ENCODE results near the gene ALG2. TPM values are rescaled to one million over a fixed set of nuclear protein-coding genes. Genes with fewer than 3 reads are reported as not detected.

ALG2 gene
- total and polyA plus RNA-seq, 9 of the 15 experiments (the other 6 are each of a cell fraction or from before 2014, with no cell fraction given): 4.9 to 41.9 (median 20.2) TPM

DNA sequence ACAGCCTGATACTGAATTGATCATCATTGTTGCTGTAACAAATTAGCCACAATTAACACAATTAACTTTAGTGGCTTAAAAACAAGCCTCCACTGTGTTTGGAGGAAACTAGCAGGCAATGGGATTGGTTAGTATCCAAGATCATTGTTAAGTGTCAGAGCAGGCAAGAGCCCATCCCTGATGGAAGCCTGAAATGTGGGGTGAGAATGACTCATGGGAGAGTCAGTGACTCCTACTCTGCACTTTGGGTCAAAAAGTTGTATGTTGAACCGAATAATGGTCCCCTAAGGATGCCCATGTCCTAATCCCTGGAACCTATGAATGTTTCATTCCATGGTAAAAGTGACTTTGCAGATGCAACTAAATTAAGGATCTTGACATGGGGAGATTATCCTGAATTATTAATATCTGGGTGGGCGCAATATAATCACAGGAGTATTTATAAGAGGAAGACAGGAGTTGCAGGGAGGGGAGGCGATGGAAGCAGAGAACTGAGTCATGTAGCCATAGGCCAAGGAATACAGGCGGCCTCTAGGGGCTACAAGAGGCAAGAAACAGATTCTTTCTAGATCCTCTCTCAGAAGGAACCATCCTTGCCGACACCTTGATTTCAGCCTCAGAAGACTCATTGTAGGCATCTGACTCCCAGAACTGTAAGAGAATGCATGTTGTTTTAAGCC, 28.8 kb downstream of the ALG2 start:
- peak in 1 of 4 experiments; percentile 32 for DNase-seq (ENCODE audit: extremely low read depth in 1 of 4, low spot score in 3 of 4)
- Histone ChIP-seq H3K79me2 (ENCODE audit: control insufficient read depth, insufficient read depth, low read length) (no peaks in the 10 kb centered on the region), H3K36me3 (ENCODE audit: control insufficient read depth, insufficient read depth, low read length) (no peaks in the 10 kb centered on the region), H3K4me1 (replicated peaks in 1 of 2; ENCODE audit: control insufficient read depth in 2 of 2, insufficient read depth in 2 of 2, low read length in 2 of 2) (no peaks in the 10 kb centered on the region; a peak in 1 of 5 replicates), H3K4me3 (no peak overlapping the region), H3K9me3 (replicated peaks; ENCODE audit: control insufficient read depth, insufficient read depth, low read depth, low read length) (no peaks in the 10 kb centered on the region), H4K20me1 (replicated peaks; ENCODE audit: control insufficient read depth, insufficient read depth, low read length) (no peaks in the 10 kb centered on the region), H3K4me2 (ENCODE audit: insufficient read depth, low read length) (no peak overlapping the region), H3K9ac (ENCODE audit: insufficient read depth in 1 of 2, low read depth in 2 of 2, low read length in 2 of 2) (no peak overlapping the region), H3K27ac (ENCODE audit: extremely low read depth, low read depth, low read length) (no peak overlapping the region), H2AFZ (ENCODE audit: low read depth, low read length) (no peak overlapping the region), H3K9me1 (ENCODE audit: control insufficient read depth, insufficient read depth, low read length) (no peaks in the 10 kb centered on the region), H3K27me3 (ENCODE audit: control insufficient read depth in 2 of 2, insufficient read depth in 2 of 2, low read length in 2 of 2) (peaks cover 45 to 50% of the 10 kb centered on the region in 2 experiments)
- TF ChIP-seq, protein P1, sequence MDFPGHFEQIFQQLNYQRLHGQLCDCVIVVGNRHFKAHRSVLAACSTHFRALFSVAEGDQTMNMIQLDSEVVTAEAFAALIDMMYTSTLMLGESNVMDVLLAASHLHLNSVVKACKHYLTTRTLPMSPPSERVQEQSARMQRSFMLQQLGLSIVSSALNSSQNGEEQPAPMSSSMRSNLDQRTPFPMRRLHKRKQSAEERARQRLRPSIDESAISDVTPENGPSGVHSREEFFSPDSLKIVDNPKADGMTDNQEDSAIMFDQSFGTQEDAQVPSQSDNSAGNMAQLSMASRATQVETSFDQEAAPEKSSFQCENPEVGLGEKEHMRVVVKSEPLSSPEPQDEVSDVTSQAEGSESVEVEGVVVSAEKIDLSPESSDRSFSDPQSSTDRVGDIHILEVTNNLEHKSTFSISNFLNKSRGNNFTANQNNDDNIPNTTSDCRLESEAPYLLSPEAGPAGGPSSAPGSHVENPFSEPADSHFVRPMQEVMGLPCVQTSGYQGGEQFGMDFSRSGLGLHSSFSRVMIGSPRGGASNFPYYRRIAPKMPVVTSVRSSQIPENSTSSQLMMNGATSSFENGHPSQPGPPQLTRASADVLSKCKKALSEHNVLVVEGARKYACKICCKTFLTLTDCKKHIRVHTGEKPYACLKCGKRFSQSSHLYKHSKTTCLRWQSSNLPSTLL (IDR thresholded peaks at IDR 0.05): no peak
- peak; percentile 58; the same call in 1 of the 2 replicates for TF ChIP-seq ZNF324 (CRISPR knock-in tag; IDR thresholded peaks at IDR 0.05)
- TF ChIP-seq, protein P2, sequence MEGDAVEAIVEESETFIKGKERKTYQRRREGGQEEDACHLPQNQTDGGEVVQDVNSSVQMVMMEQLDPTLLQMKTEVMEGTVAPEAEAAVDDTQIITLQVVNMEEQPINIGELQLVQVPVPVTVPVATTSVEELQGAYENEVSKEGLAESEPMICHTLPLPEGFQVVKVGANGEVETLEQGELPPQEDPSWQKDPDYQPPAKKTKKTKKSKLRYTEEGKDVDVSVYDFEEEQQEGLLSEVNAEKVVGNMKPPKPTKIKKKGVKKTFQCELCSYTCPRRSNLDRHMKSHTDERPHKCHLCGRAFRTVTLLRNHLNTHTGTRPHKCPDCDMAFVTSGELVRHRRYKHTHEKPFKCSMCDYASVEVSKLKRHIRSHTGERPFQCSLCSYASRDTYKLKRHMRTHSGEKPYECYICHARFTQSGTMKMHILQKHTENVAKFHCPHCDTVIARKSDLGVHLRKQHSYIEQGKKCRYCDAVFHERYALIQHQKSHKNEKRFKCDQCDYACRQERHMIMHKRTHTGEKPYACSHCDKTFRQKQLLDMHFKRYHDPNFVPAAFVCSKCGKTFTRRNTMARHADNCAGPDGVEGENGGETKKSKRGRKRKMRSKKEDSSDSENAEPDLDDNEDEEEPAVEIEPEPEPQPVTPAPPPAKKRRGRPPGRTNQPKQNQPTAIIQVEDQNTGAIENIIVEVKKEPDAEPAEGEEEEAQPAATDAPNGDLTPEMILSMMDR (IDR thresholded peaks at IDR 0.05 in 2 of 3, conservative IDR thresholded peaks at IDR 0.05 in 1 of 3; ENCODE audit: insufficient read depth in 2 of 3, low read depth in 1 of 3, low read length in 3 of 3): peak in 2 of 3 experiments; percentile 25 to 33; a peak in 3 of 6 replicates
- TF ChIP-seq, protein P3, sequence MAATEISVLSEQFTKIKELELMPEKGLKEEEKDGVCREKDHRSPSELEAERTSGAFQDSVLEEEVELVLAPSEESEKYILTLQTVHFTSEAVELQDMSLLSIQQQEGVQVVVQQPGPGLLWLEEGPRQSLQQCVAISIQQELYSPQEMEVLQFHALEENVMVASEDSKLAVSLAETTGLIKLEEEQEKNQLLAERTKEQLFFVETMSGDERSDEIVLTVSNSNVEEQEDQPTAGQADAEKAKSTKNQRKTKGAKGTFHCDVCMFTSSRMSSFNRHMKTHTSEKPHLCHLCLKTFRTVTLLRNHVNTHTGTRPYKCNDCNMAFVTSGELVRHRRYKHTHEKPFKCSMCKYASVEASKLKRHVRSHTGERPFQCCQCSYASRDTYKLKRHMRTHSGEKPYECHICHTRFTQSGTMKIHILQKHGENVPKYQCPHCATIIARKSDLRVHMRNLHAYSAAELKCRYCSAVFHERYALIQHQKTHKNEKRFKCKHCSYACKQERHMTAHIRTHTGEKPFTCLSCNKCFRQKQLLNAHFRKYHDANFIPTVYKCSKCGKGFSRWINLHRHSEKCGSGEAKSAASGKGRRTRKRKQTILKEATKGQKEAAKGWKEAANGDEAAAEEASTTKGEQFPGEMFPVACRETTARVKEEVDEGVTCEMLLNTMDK (IDR thresholded peaks at IDR 0.05; ENCODE audit: borderline replicate concordance, insufficient read depth, low read depth, low read length, poor library complexity, severe bottlenecking): peak; percentile 85
- no TSS peak for BruUV-seq (replicated peaks)
- FAIRE-seq: peak; percentile 80
- ChIA-PET CTCF (ENCODE audit: low intra/inter-chr PET ratio) (interaction anchor here (0.7 kb wide), 1 partner anchor 465 kb away, joined by 3 read pairs; no protein-coding TSS in a partner anchor), POLR2A (interaction anchor here (0.6 kb wide), 1 partner anchor 21 kb away, joined by 3 read pairs; no protein-coding TSS in a partner anchor)
- peak; percentile 87 for ATAC-seq
- 4% methylated on average over 5 of the region's 5 CpGs for WGBS (ENCODE audit: insufficient coverage, low coverage, missing lambda C conversion rate)
- in situ Hi-C loops (cut with MboI) (loop anchor here (10.0 kb wide), 1 partner anchor 172 kb away; no protein-coding TSS in a partner anchor), intact Hi-C loops (cut with micrococcal nuclease) (no loop called here)
